Smooth muscle cell (in vitro differentiated cells): ENCODE data around the gene CACNB4. TPM values are rescaled to one million over a fixed set of nuclear protein-coding genes. Genes with fewer than 3 reads are reported as not detected.

ENCODE experiments used
- DNase-seq: peaks from one replicate; lab custom pipeline; 2025; ENCODE audit not compliant: unreplicated experiment; lab: John Stamatoyannopoulos, UW
- H2AFZ ChIP-seq: fragments of 200-600 bp; sonication (generic); 2 replicates; pipeline ENCODE4 v1.6.0; 2016; ENCODE audit warnings: antibody characterized with exemption, low read depth, mild to moderate bottlenecking
- H3F3A ChIP-seq: fragments of 200-600 bp; sonication (generic); 2 replicates; pipeline ENCODE4 v1.6.0; 2017; ENCODE audit warnings: antibody characterized with exemption, low read depth
- H3K27ac ChIP-seq: fragments of 200-600 bp; sonication (generic); 2 replicates; pipeline ENCODE4 v1.5.1; 2016; ENCODE audit warnings: low read depth, mild to moderate bottlenecking
- H3K27me3 ChIP-seq: fragments of 200-600 bp; sonication (generic); 2 replicates; pipeline ENCODE4 v1.6.1; 2016; ENCODE audit warnings: low read depth, mild to moderate bottlenecking
- H3K36me3 ChIP-seq: fragments of 200-600 bp; sonication (generic); 2 replicates; pipeline ENCODE4 v1.5.1; 2016; ENCODE audit warnings: low read depth
- H3K4me1 ChIP-seq: fragments of 200-600 bp; sonication (generic); 2 replicates; pipeline ENCODE4 v1.5.1; 2016; ENCODE audit warnings: low read depth
- H3K4me2 ChIP-seq: fragments of 200-600 bp; sonication (generic); 2 replicates; pipeline ENCODE4 v1.6.0; 2016; ENCODE audit warnings: mild to moderate bottlenecking
- H3K4me3 ChIP-seq: fragments of 200-600 bp; sonication (generic); 2 replicates; pipeline ENCODE4 v1.5.1; 2016; ENCODE audit warnings: mild to moderate bottlenecking
- H3K79me2 ChIP-seq: fragments of 200-600 bp; sonication (generic); 2 replicates; pipeline ENCODE4 v1.6.0; 2016; ENCODE audit warnings: low read depth, mild to moderate bottlenecking
- H3K9ac ChIP-seq: fragments of 200-600 bp; sonication (generic); 2 replicates; pipeline ENCODE4 v1.6.0; 2016; ENCODE audit warnings: low read depth
- H3K9me3 ChIP-seq: fragments of 200-600 bp; sonication (generic); replicated peaks from 2 replicates; pipeline ENCODE4 v1.5.1; 2016; ENCODE audit warnings: low read depth
- H4K20me1 ChIP-seq: fragments of 200-600 bp; sonication (generic); 2 replicates; pipeline ENCODE4 v1.6.0; 2016; ENCODE audit warnings: low read depth
- CTCF ChIP-seq: fragments of 200-600 bp; sonication (generic); IDR thresholded peaks from 2 replicates; pipeline ENCODE4 v1.5.1; 2017; ENCODE audit warnings: borderline replicate concordance, mild to moderate bottlenecking, antibody characterized with exemption; ENCODE audit not compliant: insufficient read depth, poor library complexity, severe bottlenecking
- WGBS: methylation state at CpG from one replicate; pipeline ENCODE4 v1.1.7; 2016; ENCODE audit warnings: low lambda C conversion rate; 5-methylcytosine and 5-hydroxymethylcytosine counted together
- polyA plus RNA-seq: library from polyadenylated mRNA; unstranded; fragments of >200 nt; fragmentation: Nextera tagmentation; extraction: Ambion mirVana; gene quantifications from 2 replicates; pipeline ENCODE4 v1.2.1, GENCODE V29; 2016
- total RNA-seq: library from RNA; depleted of rRNA; stranded (reverse); fragments of >200 nt; gene quantifications from 2 replicates; pipeline ENCODE4 v1.2.3, GENCODE V29; 2014

Gene CACNB4
- total and polyA plus RNA-seq, 2 experiments from 2014 or later: 0.06 to 1.4 TPM

- Histone ChIP-seq H3K4me1 (no peaks in the 10 kb centered on the region), H2AFZ (no peak overlapping the region), H3K4me2 (no peak overlapping the region), H3K4me3 (no peak overlapping the region), H3K9me3 (no peaks in the 10 kb centered on the region), H3K9ac (no peak overlapping the region), H3K79me2 (no peaks in the 10 kb centered on the region), H3K27me3 (no peaks in the 10 kb centered on the region), H4K20me1 (no peaks in the 10 kb centered on the region), H3K27ac (no peak overlapping the region), H3F3A (no peaks in the 10 kb centered on the region), H3K36me3 (no peaks in the 10 kb centered on the region)
- DNase-seq: no peak
- no peak for TF ChIP-seq CTCF
- 88% methylated on average over 1 of the region's 1 CpG for WGBS
Measured at GRCh38 chr2:151931756-151932155, 167.1 kb downstream of the CACNB4 start.

GRCh38 chr2:151931030-151931611 lies 167.7 kb downstream of the CACNB4 start:
- Histone ChIP-seq H2AFZ (no peak overlapping the region), H3K79me2 (no peaks in the 10 kb centered on the region), H3K27ac (no peak overlapping the region), H3K4me3 (no peak overlapping the region), H3K27me3 (no peaks in the 10 kb centered on the region), H4K20me1 (no peaks in the 10 kb centered on the region), H3K9ac (no peak overlapping the region), H3K4me2 (no peak overlapping the region), H3K9me3 (no peaks in the 10 kb centered on the region), H3F3A (no peaks in the 10 kb centered on the region), H3K4me1 (no peaks in the 10 kb centered on the region), H3K36me3 (no peaks in the 10 kb centered on the region)
- no peak for TF ChIP-seq CTCF
- WGBS: 86% methylated on average over 1 of the region's 1 CpG
- no peak for DNase-seq

- DNase-seq: no peak
- Histone ChIP-seq H3F3A (no peaks in the 10 kb centered on the region), H3K4me2 (no peak overlapping the region), H3K79me2 (no peaks in the 10 kb centered on the region), H3K4me3 (no peak overlapping the region), H3K27me3 (no peaks in the 10 kb centered on the region), H4K20me1 (no peaks in the 10 kb centered on the region), H3K4me1 (no peaks in the 10 kb centered on the region), H3K9me3 (no peaks in the 10 kb centered on the region), H3K36me3 (no peaks in the 10 kb centered on the region), H3K9ac (no peak overlapping the region), H3K27ac (no peak overlapping the region), H2AFZ (no peak overlapping the region)
- 81% methylated on average over 2 of the region's 2 CpGs for WGBS
- no peak for TF ChIP-seq CTCF
Measured at GRCh38 chr2:151930042-151930441, 168.8 kb downstream of the CACNB4 start.

GRCh38 chr2:151928380-151928779 lies 170.5 kb downstream of the CACNB4 start:
- no peaks in the 10 kb centered on the region for H3K4me1 ChIP-seq
- 42% methylated on average over 2 of the region's 2 CpGs for WGBS
- no peak for TF ChIP-seq CTCF

More at GRCh38 chr2:151928380-151928779, 170.5 kb downstream of the CACNB4 start:
- DNase-seq: no peak
- Histone ChIP-seq H3K27ac (no peak overlapping the region), H3K36me3 (no peaks in the 10 kb centered on the region), H3K9ac (no peak overlapping the region), H3K27me3 (no peaks in the 10 kb centered on the region), H3K9me3 (no peaks in the 10 kb centered on the region), H3K79me2 (no peaks in the 10 kb centered on the region), H3F3A (no peaks in the 10 kb centered on the region), H3K4me2 (no peak overlapping the region), H4K20me1 (no peaks in the 10 kb centered on the region), H2AFZ (no peak overlapping the region), H3K4me3 (no peak overlapping the region)
